Tibial artery (tissue), 4 donors: ENCODE results near the gene NCKAP5L.

Experiments
- DNase-seq, 2 donors: peaks; one replicate each; pipeline ENCODE4 v3.0.0-alpha.2; 2019
- H3K27ac ChIP-seq, 2 donors: fragments of 200-600 bp; sonication (generic) in 1 of 2; 1 replicate in 1 of 2; 2 replicates in 1 of 2; pipeline ENCODE4 v1.5.1; 2018 to 2019; ENCODE audit warnings: mild to moderate bottlenecking in 1 of 2
- H3K27me3 ChIP-seq, 2 donors: fragments of 200-600 bp; sonication (generic) in 1 of 2; one replicate each; pipeline versions ENCODE4 v1.5.1 to v1.6.0; 2016 to 2019
- H3K36me3 ChIP-seq, 3 donors: fragments of 200-600 bp; sonication (generic) in 2 of 3; one replicate each; pipeline ENCODE4 v1.5.1; 2016 to 2019; ENCODE audit warnings: mild to moderate bottlenecking in 2 of 3
- H3K4me1 ChIP-seq, 4 donors: fragments of 200-600 bp; sonication (generic) in 2 of 4; 1 replicate in 3 of 4; 2 replicates in 1 of 4; pipeline ENCODE4 v1.5.1; 2016 to 2019
- H3K4me3 ChIP-seq, 2 donors: fragments of 200-600 bp; sonication (generic) in 1 of 2; 1 replicate in 1 of 2; 2 replicates in 1 of 2; pipeline ENCODE4 v1.5.1; 2018 to 2019; ENCODE audit warnings: mild to moderate bottlenecking in 2 of 2
- H3K9me3 ChIP-seq, 3 donors: fragments of 200-600 bp; sonication (generic) in 1 of 3; one replicate each; pipeline ENCODE4 v1.5.1; 2016 to 2019
- intact Hi-C: fragments of 100-400 bp; cut with DNase I; formaldehyde crosslinking; loops from one replicate; pipeline ENCODE4 v1.15.0; 2023; ENCODE audit warnings: low total_unique reads
- TF ChIP-seq, protein P1 (sequence below), 2 experiments: fragments of 200-600 bp in 1 of 2; fragments of 450-650 bp in 1 of 2; IDR thresholded peaks; one replicate each; pipeline ENCODE4 v1.5.1; 2017 to 2019; ENCODE audit warnings: antibody characterized with exemption in 2 of 2, mild to moderate bottlenecking in 1 of 2, moderate library complexity in 1 of 2

Gene NCKAP5L

DNA sequence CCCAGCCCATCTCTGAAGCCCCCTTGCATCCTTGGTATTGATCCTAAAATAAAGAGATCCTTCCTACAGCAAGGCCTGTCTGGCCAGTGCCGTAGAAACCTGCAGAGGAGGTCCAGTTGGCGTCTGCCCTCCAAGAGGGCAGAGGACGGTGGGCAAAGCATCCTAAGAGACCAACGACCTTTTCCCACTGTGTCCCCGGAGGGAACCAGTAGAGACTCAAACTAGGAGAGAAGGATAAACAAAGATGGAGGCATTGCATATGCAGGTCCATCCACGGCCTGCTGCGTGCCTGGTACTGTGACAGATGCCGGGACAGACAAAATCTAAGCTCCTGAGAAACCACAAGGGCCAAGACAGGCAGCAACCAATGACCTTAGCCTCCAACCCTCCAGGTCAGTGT lies 3.8 kb downstream of the NCKAP5L start:
- peak overlapping the region in 1 of 2 donors; percentile 13 for H3K27ac ChIP-seq
- DNase-seq = no peak
- intact Hi-C loops = no loop called here

GRCh38 chr12:49823951-49824350 lies 4.3 kb downstream of the NCKAP5L start:
- intact Hi-C loops = no loop called here
- Histone ChIP-seq H3K27ac (peak overlapping the region in 1 of 2 donors; percentile 13), H3K4me3 (no peak overlapping the region), H3K9me3 (no peaks in the 10 kb centered on the region), H3K36me3 (peaks cover 0 to 23% (median 0%) of the 10 kb centered on the region in 3 donors), H3K27me3 (no peaks in the 10 kb centered on the region), H3K4me1 (peaks cover 0 to 63% (median 43%) of the 10 kb centered on the region in 4 donors)
- TF ChIP-seq, protein P1, sequence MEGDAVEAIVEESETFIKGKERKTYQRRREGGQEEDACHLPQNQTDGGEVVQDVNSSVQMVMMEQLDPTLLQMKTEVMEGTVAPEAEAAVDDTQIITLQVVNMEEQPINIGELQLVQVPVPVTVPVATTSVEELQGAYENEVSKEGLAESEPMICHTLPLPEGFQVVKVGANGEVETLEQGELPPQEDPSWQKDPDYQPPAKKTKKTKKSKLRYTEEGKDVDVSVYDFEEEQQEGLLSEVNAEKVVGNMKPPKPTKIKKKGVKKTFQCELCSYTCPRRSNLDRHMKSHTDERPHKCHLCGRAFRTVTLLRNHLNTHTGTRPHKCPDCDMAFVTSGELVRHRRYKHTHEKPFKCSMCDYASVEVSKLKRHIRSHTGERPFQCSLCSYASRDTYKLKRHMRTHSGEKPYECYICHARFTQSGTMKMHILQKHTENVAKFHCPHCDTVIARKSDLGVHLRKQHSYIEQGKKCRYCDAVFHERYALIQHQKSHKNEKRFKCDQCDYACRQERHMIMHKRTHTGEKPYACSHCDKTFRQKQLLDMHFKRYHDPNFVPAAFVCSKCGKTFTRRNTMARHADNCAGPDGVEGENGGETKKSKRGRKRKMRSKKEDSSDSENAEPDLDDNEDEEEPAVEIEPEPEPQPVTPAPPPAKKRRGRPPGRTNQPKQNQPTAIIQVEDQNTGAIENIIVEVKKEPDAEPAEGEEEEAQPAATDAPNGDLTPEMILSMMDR (IDR thresholded peaks at IDR 0.05) = no peak
- no peak for DNase-seq

More for the DNA sequence above, 3.8 kb downstream of the NCKAP5L start:
- Histone ChIP-seq H3K4me1 (peaks cover 0 to 66% (median 45%) of the 10 kb centered on the region in 4 donors), H3K36me3 (peaks cover 0 to 23% (median 0%) of the 10 kb centered on the region in 3 donors), H3K4me3 (no peak overlapping the region), H3K9me3 (no peaks in the 10 kb centered on the region), H3K27me3 (no peaks in the 10 kb centered on the region)
- TF ChIP-seq, protein P1 (IDR thresholded peaks at IDR 0.05) = no peak

DNA sequence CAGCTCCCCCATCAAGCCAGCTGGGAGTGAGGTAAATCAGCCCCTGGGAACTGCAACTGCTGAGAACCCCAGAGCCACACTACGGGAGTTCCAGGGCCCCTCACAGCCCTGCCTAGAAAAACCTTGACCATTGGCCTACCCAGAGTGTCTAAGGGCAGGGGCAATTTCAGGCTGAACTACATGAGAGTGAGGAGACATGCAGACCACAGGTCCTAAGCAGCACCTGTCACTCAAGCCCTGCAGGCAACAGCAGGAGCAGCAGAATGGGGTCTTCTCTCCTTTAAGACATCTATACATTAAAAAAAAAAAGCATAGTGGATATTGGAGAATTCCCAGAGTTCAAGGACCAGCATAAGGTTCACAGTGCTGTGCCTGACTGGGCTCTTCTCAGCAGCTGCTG lies 4.9 kb downstream of the NCKAP5L start:
- no peaks in the 10 kb centered on the region for H3K27me3 ChIP-seq
- no peak overlapping the region for H3K4me3 ChIP-seq
- intact Hi-C loops = no loop called here
- peaks cover 0 to 58% (median 39%) of the 10 kb centered on the region in 4 donors for H3K4me1 ChIP-seq
- TF ChIP-seq, protein P1 (IDR thresholded peaks at IDR 0.05) = no peak
- no peak for DNase-seq
- no peaks in the 10 kb centered on the region for H3K9me3 ChIP-seq
- H3K27ac ChIP-seq = no peak overlapping the region
- peaks cover 0 to 23% (median 0%) of the 10 kb centered on the region in 3 donors for H3K36me3 ChIP-seq

GRCh38 chr12:49821373-49822287 lies 6.6 kb downstream of the NCKAP5L start:
- TF ChIP-seq, protein P1 (IDR thresholded peaks at IDR 0.05) = no peak
- Histone ChIP-seq H3K27me3 (no peaks in the 10 kb centered on the region), H3K4me1 (peaks cover 0 to 51% (median 33%) of the 10 kb centered on the region in 4 donors), H3K27ac (no peak overlapping the region), H3K4me3 (no peak overlapping the region), H3K36me3 (peaks cover 0 to 23% (median 0%) of the 10 kb centered on the region in 3 donors), H3K9me3 (no peaks in the 10 kb centered on the region)
- intact Hi-C loops = no loop called here
- DNase-seq = peak in 1 of 2 donors; percentile 58

- intact Hi-C loops = no loop called here
- Histone ChIP-seq H3K27me3 (no peaks in the 10 kb centered on the region), H3K4me1 (peaks cover 0 to 32% (median 18%) of the 10 kb centered on the region in 4 donors), H3K4me3 (no peak overlapping the region), H3K9me3 (no peaks in the 10 kb centered on the region), H3K27ac (no peak overlapping the region), H3K36me3 (peaks cover 0 to 23% (median 0%) of the 10 kb centered on the region in 3 donors)
- peak in 1 of 2 donors; percentile 44 for DNase-seq
- TF ChIP-seq, protein P1 (IDR thresholded peaks at IDR 0.05) = no peak
Measured at GRCh38 chr12:49819786-49820185, 8.4 kb downstream of the NCKAP5L start.
